Activated B cell treated with CpG ODN at 0.5 μM for 24 hours (primary cell): ENCODE results near the gene ADD1. TPM values are rescaled to one million over a fixed set of nuclear protein-coding genes. Genes with fewer than 3 reads are reported as not detected.
"Not testable (repeated sequence)": the region's sequence is repeated elsewhere in the genome, so short reads cannot be mapped to it uniquely, and the experiment has no call there.

ENCODE experiments used
- ATAC-seq: fragments of 200-7000 bp; cut with Tn5 transposase; one replicate; pipeline ENCODE4 v1.10.0; 2021; ENCODE audit warnings: low read depth, mild to moderate bottlenecking, moderate library complexity
- CTCF ChIA-PET: fragments of 350-600 bp; sonication (Branson Sonifier 250); formaldehyde crosslinking; loops from one replicate; lab custom pipeline; 2021; ENCODE audit warnings: antibody characterized with exemption; lab: Charles Lee
- POLR2A ChIA-PET: fragments of 350-600 bp; sonication (Branson Sonifier 250); formaldehyde crosslinking; loops from one replicate; lab custom pipeline; 2021; ENCODE audit warnings: antibody characterized with exemption; lab: Charles Lee
- DNase-seq: peaks from one replicate; pipeline ENCODE4 v3.0.0; 2022
- H3K27ac Mint-ChIP-seq: one replicate; pipeline ENCODE4 v1.8.0; 2020; ENCODE audit warnings: mixed read lengths
- H3K27me3 Mint-ChIP-seq: one replicate; pipeline ENCODE4 v1.8.0; 2021; ENCODE audit warnings: mixed read lengths
- H3K36me3 Mint-ChIP-seq: one replicate; pipeline ENCODE4 v1.8.0; 2021; ENCODE audit warnings: low read depth, mixed read lengths
- H3K4me1 Mint-ChIP-seq: one replicate; pipeline ENCODE4 v1.8.0; 2021; ENCODE audit warnings: mixed read lengths
- H3K4me3 Mint-ChIP-seq: one replicate; pipeline ENCODE4 v1.8.0; 2020; ENCODE audit warnings: mild to moderate bottlenecking, mixed read lengths
- H3K9me3 Mint-ChIP-seq: one replicate; pipeline ENCODE4 v1.8.0; 2020; ENCODE audit warnings: mixed read lengths
- intact Hi-C: fragments of 100-400 bp; cut with micrococcal nuclease; formaldehyde crosslinking; loops from one replicate; pipeline ENCODE4 v1.15.1; 2024
- total RNA-seq: library from RNA; stranded (reverse); gene quantifications from 2 replicates; pipeline ENCODE4 v1.2.3, GENCODE V29; 2022
- TF ChIP-seq, protein P1 (sequence below): fragments of 200-600 bp; IDR thresholded peaks from one replicate; pipeline ENCODE4 v1.8.0; 2022; ENCODE audit warnings: antibody characterized with exemption, mild to moderate bottlenecking

ADD1 gene
- total RNA-seq, 1 donor from 2014 or later, result 340 TPM

DNA sequence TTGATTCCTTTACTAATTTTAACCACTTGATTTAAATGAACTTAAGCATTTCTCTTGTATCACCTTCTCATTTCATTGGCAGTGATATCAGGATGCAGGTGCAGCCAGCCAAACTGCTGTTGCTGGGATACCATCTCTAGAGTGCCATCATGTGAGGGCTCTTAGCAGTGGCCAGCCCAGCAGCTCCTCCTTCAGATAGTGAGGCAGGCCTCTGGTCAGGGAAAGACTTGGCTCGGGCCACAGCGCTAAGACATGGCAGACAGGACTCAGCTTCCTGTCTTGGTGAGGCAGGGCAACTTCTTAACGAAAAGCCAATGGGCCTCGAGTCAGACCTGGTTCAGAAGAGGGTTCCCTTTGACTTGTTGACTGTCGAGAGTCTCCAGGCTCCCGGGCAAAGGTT, 69.5 kb downstream of the ADD1 start:
- Mint-ChIP-seq H3K27ac (no peak overlapping the region), H3K9me3 (peaks cover 2% of the 10 kb centered on the region), H3K36me3 (peaks cover 89% of the 10 kb centered on the region), H3K4me1 (peaks cover 24% of the 10 kb centered on the region), H3K4me3 (no peak overlapping the region), H3K27me3 (no peaks in the 10 kb centered on the region)
- DNase-seq (no peak), ATAC-seq (no peak)
- ChIA-PET POLR2A (no interaction called here), CTCF (no interaction called here)
- TF ChIP-seq, protein P1, sequence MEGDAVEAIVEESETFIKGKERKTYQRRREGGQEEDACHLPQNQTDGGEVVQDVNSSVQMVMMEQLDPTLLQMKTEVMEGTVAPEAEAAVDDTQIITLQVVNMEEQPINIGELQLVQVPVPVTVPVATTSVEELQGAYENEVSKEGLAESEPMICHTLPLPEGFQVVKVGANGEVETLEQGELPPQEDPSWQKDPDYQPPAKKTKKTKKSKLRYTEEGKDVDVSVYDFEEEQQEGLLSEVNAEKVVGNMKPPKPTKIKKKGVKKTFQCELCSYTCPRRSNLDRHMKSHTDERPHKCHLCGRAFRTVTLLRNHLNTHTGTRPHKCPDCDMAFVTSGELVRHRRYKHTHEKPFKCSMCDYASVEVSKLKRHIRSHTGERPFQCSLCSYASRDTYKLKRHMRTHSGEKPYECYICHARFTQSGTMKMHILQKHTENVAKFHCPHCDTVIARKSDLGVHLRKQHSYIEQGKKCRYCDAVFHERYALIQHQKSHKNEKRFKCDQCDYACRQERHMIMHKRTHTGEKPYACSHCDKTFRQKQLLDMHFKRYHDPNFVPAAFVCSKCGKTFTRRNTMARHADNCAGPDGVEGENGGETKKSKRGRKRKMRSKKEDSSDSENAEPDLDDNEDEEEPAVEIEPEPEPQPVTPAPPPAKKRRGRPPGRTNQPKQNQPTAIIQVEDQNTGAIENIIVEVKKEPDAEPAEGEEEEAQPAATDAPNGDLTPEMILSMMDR, result no peak
- intact Hi-C loops, result no loop called here

DNA sequence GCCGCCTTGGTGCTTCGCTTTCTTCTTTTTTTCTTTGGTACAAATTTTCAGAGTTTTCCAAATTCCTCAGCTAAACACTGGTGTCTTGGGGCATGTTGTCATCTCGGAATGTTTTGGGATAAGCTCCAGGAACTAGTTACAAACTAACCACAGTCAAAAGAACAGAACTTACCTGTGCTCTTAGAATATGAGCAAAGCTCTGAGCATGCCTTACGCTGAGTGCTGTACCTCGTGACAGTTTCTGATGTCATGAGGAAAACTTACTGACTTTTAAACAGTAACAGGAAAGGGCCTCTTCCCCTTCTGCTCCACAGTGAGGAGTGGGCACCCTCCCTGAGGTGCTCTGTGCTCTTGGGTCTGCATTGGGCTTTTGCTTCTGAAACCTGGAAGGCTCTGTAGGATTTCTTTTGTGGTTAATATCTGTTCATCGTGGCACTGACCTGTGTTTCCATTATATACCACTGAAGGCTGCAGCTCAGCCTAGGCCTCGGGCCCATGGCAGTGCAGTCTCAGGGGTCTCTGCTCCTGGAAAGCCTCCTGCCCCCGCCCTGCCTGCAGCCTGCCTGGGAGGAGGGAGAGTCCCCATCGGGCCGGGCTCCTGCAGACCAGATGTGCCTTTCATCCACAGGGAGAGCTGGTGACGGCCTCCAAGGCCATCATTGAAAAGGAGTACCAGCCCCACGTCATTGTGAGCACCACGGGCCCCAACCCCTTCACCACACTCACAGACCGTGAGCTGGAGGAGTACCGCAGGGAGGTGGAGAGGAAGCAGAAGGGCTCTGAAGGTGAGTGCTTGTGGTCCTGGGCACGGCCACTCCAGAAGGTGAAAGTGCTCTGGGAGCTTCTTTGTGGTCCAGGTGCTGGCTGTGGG, 70.8 kb downstream of the ADD1 start:
- DNase-seq (no peak), ATAC-seq (no peak)
- CTCF ChIA-PET, result no interaction called here
- H3K27ac Mint-ChIP-seq, result peak overlapping the region; percentile 35
- POLR2A ChIA-PET, result interaction anchor here (0.8 to 1.5 kb wide), 3 partner anchors 17 to 49 kb away, joined by 3 to 6 read pairs (median 4); partner anchors contain the start of genes GRK4 and NOP14
- intact Hi-C loops, result loop anchor here (5.0 kb wide), 1 partner anchor 157 kb away; the partner anchor contains the start of gene TNIP2
- H3K36me3 Mint-ChIP-seq, result peaks cover 88% of the 10 kb centered on the region
- H3K4me3 Mint-ChIP-seq, result no peak overlapping the region
- TF ChIP-seq, protein P1, result no peak
- H3K9me3 Mint-ChIP-seq, result peaks cover 2% of the 10 kb centered on the region
- no peaks in the 10 kb centered on the region for H3K27me3 Mint-ChIP-seq
- peaks cover 36% of the 10 kb centered on the region for H3K4me1 Mint-ChIP-seq

DNA sequence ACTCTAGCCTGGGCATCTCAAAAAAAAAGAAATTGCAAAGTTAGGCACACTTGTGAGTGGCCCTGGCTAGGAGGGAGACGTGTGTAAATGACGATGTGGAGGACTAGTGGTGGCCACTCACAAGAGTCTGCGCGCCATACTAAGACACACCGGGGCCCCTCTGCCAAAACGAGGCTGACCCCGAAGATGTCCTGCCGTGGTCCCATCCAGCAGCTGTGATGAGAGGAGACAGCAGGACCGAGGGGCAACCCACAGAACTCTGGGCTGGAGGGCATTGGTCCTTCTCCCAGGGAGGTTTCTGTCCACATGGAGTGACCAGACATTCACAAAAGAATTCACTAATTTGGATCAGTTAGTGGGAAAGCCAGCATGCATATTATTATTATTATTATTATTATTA, 72.1 kb downstream of the ADD1 start:
- Mint-ChIP-seq H3K9me3 (peaks cover 2% of the 10 kb centered on the region), H3K27me3 (no peaks in the 10 kb centered on the region), H3K36me3 (peaks cover 88% of the 10 kb centered on the region), H3K4me1 (peaks cover 43% of the 10 kb centered on the region), H3K27ac (peak overlapping the region; percentile 31), H3K4me3 (no peak overlapping the region)
- DNase-seq (no peak), ATAC-seq (no peak)
- intact Hi-C loops, result loop anchor here (5.0 kb wide), 1 partner anchor 158 kb away; the partner anchor contains the start of gene TNIP2
- POLR2A ChIA-PET, result no interaction called here
- CTCF ChIA-PET, result no interaction called here
- TF ChIP-seq, protein P1, result no peak

DNA sequence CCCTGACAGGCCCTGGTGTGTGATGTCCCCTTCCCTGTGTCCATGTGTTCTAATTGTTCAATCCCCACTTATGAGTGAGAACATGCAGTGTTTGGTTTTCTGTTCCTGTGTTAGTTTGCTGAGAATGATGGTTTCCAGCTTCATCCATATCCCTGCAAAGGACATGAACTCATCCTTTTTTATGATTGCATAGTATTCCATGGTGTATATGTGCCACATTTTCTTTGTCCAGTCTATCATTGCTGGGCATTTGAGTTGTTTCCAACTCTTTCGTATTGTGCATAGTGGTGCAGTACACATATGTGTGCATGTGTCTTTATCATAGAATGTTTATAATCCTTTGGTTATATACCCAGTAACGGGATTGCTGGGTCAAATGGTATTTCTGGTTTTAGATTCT, 73.1 kb downstream of the ADD1 start:
- intact Hi-C loops, result loop anchor here (5.0 kb wide), 1 partner anchor 159 kb away; the partner anchor contains the start of gene TNIP2
- H3K9me3 Mint-ChIP-seq, H3K27me3 Mint-ChIP-seq, H3K4me3 Mint-ChIP-seq, CTCF ChIA-PET, ATAC-seq, POLR2A ChIA-PET, DNase-seq: not testable (repeated sequence)
- peak overlapping the region; percentile 91 for H3K27ac Mint-ChIP-seq
- peaks cover 52% of the 10 kb centered on the region for H3K4me1 Mint-ChIP-seq
- H3K36me3 Mint-ChIP-seq, result peaks cover 87% of the 10 kb centered on the region

DNA sequence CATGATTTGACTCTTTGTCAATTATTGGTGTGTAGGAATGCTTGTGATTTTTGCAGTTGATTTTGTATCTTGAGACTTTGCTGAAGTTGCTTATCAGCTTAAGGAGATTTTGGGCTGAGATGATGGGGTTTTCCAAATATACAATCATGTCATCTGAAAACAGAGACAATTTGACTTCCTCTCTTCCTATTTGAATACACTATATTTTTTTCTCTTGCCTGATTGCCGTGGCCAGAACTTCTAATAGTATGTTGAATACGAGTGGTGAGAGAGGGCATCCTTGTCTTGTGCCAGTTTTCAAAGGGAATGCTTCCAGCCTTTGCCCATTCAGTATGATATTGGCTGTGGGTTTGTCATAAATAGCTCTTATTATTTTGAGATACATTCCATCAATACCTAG, 74.7 kb downstream of the ADD1 start:
- peak overlapping the region; percentile 91 for H3K27ac Mint-ChIP-seq
- POLR2A ChIA-PET, result interaction anchor here (0.7 to 2.7 kb wide), 4 partner anchors 13 to 172 kb away, joined by 3 to 17 read pairs (median 4); no protein-coding TSS in a partner anchor
- peak; percentile 29 for ATAC-seq

DNA sequence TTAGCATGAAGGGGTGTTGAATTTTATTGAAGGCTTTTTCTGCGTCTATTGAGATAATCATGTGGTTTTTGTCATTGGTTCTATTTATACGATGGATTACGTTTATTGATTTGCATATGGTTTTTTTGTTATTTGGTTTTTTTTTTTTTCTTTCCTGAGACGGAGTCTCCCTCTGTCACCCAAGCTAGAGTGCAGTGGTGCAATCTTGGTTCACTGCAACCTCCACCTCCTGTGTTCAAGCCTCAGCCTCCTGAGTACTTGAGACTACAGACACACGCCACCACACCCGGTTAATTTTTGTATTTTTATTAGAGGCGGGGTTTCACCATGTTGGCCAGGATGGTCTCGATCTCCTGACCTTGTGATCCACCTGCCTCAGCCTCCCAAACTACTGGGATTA, 75.1 kb downstream of the ADD1 start:
- peak overlapping the region; percentile 91 for H3K27ac Mint-ChIP-seq
- DNase-seq, result not testable (repeated sequence)

More for the DNA sequence above, 74.7 kb downstream of the ADD1 start:
- H3K36me3 Mint-ChIP-seq, result peaks cover 86% of the 10 kb centered on the region
- H3K9me3 Mint-ChIP-seq, H3K27me3 Mint-ChIP-seq, CTCF ChIA-PET, DNase-seq: not testable (repeated sequence)
- peaks cover 68% of the 10 kb centered on the region for H3K4me1 Mint-ChIP-seq
- intact Hi-C loops, result loop anchor here (1.0 to 5.0 kb wide), 2 partner anchors 14 to 161 kb away; partner anchors contain the start of gene TNIP2
- H3K4me3 Mint-ChIP-seq, result peak overlapping the region; percentile 41

DNA sequence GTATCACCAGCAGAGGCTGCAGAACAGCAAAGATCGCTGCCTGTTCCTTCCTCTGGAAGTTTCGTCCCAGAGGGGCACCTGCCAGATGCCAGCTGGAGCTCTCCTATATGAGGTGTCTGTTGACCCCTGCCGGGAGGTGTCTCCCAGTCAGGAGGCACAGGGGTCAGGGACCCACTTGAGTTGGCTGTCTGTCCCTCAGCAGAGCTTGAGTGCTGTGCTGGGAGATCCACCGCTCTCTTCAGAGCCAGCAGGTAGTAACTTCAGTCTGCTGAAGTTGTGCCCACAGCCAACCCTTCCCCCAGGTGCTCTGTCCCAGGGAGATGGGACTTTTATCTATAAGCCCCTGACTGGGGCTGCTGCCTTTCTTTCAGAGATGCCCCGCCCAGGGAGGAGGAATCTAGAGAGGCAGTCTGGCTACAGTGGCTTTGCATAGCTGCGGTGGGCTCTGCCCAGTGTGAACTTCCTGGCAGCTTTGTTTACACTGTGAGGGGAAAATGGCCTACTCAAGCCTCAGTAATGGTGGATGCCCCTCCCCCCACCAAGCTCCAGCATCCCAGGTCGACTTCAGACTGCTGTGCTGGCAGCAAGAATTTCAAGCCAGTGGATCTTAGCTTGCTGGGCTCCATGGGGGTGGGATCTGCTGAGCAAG, 78.9 kb downstream of the ADD1 start:
- not testable (repeated sequence) for ATAC-seq, DNase-seq, H3K27me3 Mint-ChIP-seq, H3K9me3 Mint-ChIP-seq
- Mint-ChIP-seq H3K4me1 (peaks cover 70% of the 10 kb centered on the region), H3K4me3 (peak overlapping the region; percentile 47), H3K36me3 (peaks cover 92% of the 10 kb centered on the region), H3K27ac (peak overlapping the region; percentile 79)
- CTCF ChIA-PET, result interaction anchor here (1.6 kb wide), 1 partner anchor 12 kb away, joined by 3 read pairs; no protein-coding TSS in a partner anchor
- intact Hi-C loops, result loop anchor here (1.0 kb wide), 1 partner anchor 9 kb away; no protein-coding TSS in a partner anchor
- POLR2A ChIA-PET, result interaction anchor here (0.7 to 2.0 kb wide), 6 partner anchors 10 to 176 kb away, joined by 4 to 10 read pairs (median 4); no protein-coding TSS in a partner anchor

More for the DNA sequence above, 75.1 kb downstream of the ADD1 start:
- H3K27me3 Mint-ChIP-seq, CTCF ChIA-PET, H3K9me3 Mint-ChIP-seq: not testable (repeated sequence)
- peak; percentile 91 for ATAC-seq
- intact Hi-C loops, result loop anchor here (1.0 to 5.0 kb wide), 2 partner anchors 14 to 161 kb away; partner anchors contain the start of gene TNIP2
- POLR2A ChIA-PET, result interaction anchor here (0.7 to 2.7 kb wide), 5 partner anchors 13 to 1983 kb away, joined by 3 to 17 read pairs (median 4); no protein-coding TSS in a partner anchor
- Mint-ChIP-seq H3K4me1 (peaks cover 72% of the 10 kb centered on the region), H3K4me3 (peak overlapping the region; percentile 41), H3K36me3 (peaks cover 86% of the 10 kb centered on the region)
